ENCODE results near the gene SRGAP1.

The SRGAP1 gene

DNA sequence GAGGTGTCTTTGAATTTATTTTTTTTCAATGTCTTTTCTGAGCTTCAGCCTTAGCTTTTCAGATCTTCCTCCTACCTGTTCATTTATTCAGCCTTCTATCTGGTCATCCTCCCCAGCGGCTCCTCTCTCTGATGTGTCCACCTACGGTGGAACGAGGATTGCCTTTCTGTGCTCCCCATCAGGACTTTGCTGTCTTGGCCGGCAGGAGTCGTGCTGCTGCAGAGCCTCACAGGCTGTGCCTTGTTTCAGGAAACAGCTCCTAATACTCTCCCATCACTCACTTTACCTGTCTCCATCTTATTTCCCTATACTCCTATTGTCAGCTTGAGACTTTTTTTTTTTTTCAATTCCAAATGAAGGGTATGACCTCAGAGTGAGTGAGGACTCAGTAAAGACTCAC lies 300.7 kb downstream of the SRGAP1 start:
- H3K4me2 ChIP-seq (ENCODE audit: low read length): no peak overlapping the region
- no peaks in the 10 kb centered on the region for H3K27me3 ChIP-seq (ENCODE audit: insufficient read depth, low read length)
- H3K4me3 ChIP-seq (ENCODE audit: low read depth, low read length, poor library complexity, severe bottlenecking): no peak overlapping the region
- no peaks in the 10 kb centered on the region for H3F3A ChIP-seq (ENCODE audit: insufficient read depth, low read length)
- H3K4me1 ChIP-seq (ENCODE audit: insufficient read depth, low read length, severe bottlenecking): no peaks in the 10 kb centered on the region
- H3K9me3 ChIP-seq (ENCODE audit: low read length): no peaks in the 10 kb centered on the region
- H3K27ac ChIP-seq (ENCODE audit: low read depth, low read length, poor library complexity, severe bottlenecking): no peak overlapping the region
- TF ChIP-seq, protein P1, sequence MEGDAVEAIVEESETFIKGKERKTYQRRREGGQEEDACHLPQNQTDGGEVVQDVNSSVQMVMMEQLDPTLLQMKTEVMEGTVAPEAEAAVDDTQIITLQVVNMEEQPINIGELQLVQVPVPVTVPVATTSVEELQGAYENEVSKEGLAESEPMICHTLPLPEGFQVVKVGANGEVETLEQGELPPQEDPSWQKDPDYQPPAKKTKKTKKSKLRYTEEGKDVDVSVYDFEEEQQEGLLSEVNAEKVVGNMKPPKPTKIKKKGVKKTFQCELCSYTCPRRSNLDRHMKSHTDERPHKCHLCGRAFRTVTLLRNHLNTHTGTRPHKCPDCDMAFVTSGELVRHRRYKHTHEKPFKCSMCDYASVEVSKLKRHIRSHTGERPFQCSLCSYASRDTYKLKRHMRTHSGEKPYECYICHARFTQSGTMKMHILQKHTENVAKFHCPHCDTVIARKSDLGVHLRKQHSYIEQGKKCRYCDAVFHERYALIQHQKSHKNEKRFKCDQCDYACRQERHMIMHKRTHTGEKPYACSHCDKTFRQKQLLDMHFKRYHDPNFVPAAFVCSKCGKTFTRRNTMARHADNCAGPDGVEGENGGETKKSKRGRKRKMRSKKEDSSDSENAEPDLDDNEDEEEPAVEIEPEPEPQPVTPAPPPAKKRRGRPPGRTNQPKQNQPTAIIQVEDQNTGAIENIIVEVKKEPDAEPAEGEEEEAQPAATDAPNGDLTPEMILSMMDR (IDR thresholded peaks at IDR 0.05; ENCODE audit: low read length): no peak
- TF ChIP-seq EZH2 (IDR thresholded peaks at IDR 0.05; ENCODE audit: borderline replicate concordance, low read length): no peak
- H4K20me1 ChIP-seq (ENCODE audit: insufficient read depth, low read length): no peaks in the 10 kb centered on the region
- H2AFZ ChIP-seq (ENCODE audit: low read length): no peak overlapping the region
- no peak overlapping the region for H3K9ac ChIP-seq (ENCODE audit: low read length)
- no peaks in the 10 kb centered on the region for H3K36me3 ChIP-seq (ENCODE audit: insufficient read depth, low read length)
- H3K9me2 ChIP-seq (ENCODE audit: low read depth, low read length): no peaks in the 10 kb centered on the region
- H3K79me2 ChIP-seq (ENCODE audit: insufficient read depth, low read length): no peaks in the 10 kb centered on the region

DNA sequence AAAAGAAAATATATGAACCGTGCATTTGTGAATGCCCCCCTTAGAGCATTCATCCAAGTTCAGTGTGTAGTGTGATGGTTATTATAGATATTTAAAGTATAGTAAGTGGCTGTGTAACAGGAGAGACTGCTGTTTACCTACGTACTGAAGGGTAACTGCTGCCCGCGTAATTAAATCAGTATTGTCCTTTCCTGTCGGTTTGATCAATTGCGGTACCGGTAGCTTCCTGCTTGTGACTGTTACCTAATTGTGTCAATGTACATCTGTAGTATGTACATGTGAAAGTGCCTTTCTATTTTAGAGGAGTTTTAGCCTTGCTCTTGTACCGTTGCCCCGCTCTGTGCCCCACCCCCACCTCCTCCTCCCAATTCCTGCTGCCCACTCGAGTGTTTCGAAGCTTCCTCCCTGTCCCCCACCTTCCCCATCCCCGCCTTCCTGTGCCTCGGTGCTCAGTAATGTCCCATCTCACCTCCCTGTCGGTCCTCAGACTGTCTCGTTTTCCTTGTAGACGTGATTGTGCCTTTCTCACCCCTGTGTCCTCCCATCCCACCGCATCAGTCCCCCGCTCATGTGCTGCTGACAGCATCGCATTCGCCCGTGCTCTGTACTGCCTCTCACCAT lies 302.6 kb downstream of the SRGAP1 start:
- Histone ChIP-seq H3K4me2 (ENCODE audit: low read length) (no peak overlapping the region), H2AFZ (ENCODE audit: low read length) (no peak overlapping the region), H3K9ac (ENCODE audit: low read length) (no peak overlapping the region), H3K4me1 (ENCODE audit: insufficient read depth, low read length, severe bottlenecking) (no peaks in the 10 kb centered on the region), H3K4me3 (ENCODE audit: low read depth, low read length, poor library complexity, severe bottlenecking) (no peak overlapping the region), H4K20me1 (ENCODE audit: insufficient read depth, low read length) (no peaks in the 10 kb centered on the region), H3K27ac (ENCODE audit: low read depth, low read length, poor library complexity, severe bottlenecking) (no peak overlapping the region), H3K9me2 (ENCODE audit: low read depth, low read length) (no peaks in the 10 kb centered on the region), H3K27me3 (ENCODE audit: insufficient read depth, low read length) (no peaks in the 10 kb centered on the region), H3K79me2 (ENCODE audit: insufficient read depth, low read length) (no peaks in the 10 kb centered on the region), H3K36me3 (ENCODE audit: insufficient read depth, low read length) (no peaks in the 10 kb centered on the region), H3F3A (ENCODE audit: insufficient read depth, low read length) (no peaks in the 10 kb centered on the region), H3K9me3 (ENCODE audit: low read length) (no peaks in the 10 kb centered on the region)
- TF ChIP-seq EZH2 (IDR thresholded peaks at IDR 0.05; ENCODE audit: borderline replicate concordance, low read length): no peak
- TF ChIP-seq, protein P1 (IDR thresholded peaks at IDR 0.05; ENCODE audit: low read length): no peak

DNA sequence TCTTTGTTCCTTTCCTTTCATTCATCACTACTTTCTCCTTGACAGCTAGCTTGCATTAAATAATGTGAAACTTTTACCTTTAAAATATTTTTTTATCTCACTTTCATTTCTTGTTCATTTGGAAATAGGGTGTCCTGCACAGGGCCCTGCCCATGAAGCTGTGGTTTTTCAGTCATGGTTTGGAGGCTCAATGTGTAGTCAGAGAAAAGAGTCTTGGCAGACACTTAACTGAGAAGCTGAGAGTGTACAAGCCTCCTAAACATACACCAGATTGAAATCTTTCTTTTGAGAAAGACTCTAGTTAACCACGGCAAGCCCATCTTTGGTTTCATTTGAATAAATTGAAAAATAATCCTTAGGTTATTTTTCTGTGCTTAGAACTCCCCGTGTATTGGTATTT lies 303.4 kb downstream of the SRGAP1 start:
- Histone ChIP-seq H3K36me3 (ENCODE audit: insufficient read depth, low read length) (no peaks in the 10 kb centered on the region), H3K4me3 (ENCODE audit: low read depth, low read length, poor library complexity, severe bottlenecking) (no peak overlapping the region), H3K9me3 (ENCODE audit: low read length) (no peaks in the 10 kb centered on the region), H2AFZ (ENCODE audit: low read length) (no peak overlapping the region), H3K27ac (ENCODE audit: low read depth, low read length, poor library complexity, severe bottlenecking) (no peak overlapping the region), H3K9ac (ENCODE audit: low read length) (no peak overlapping the region), H3F3A (ENCODE audit: insufficient read depth, low read length) (no peaks in the 10 kb centered on the region), H4K20me1 (ENCODE audit: insufficient read depth, low read length) (no peaks in the 10 kb centered on the region), H3K79me2 (ENCODE audit: insufficient read depth, low read length) (no peaks in the 10 kb centered on the region), H3K4me2 (ENCODE audit: low read length) (no peak overlapping the region), H3K9me2 (ENCODE audit: low read depth, low read length) (no peaks in the 10 kb centered on the region), H3K4me1 (ENCODE audit: insufficient read depth, low read length, severe bottlenecking) (no peaks in the 10 kb centered on the region), H3K27me3 (ENCODE audit: insufficient read depth, low read length) (no peaks in the 10 kb centered on the region)
- TF ChIP-seq, protein P1 (IDR thresholded peaks at IDR 0.05; ENCODE audit: low read length): no peak
- TF ChIP-seq EZH2 (IDR thresholded peaks at IDR 0.05; ENCODE audit: borderline replicate concordance, low read length): no peak

All from OCI-LY1 (cell line).